HG03097 (cell line): Measurements from ENCODE around the gene AKAP13.
A peak's percentile ranks its signal among the peaks of the same experiment; 100 is the strongest.
"Not testable (repeated sequence)": the region's sequence is repeated elsewhere in the genome, so short reads cannot be mapped to it uniquely, and the experiment has no call there.

ENCODE experiments used
- ATAC-seq: cut with Tn5 transposase; IDR thresholded peaks from one replicate; pipeline ENCODE4 v1.9.1; 2021; ENCODE audit not compliant: unreplicated experiment, low FRiP score

AKAP13 gene

GRCh38 chr15:85380217-85380811, at the start of gene AKAP13:
Gene AKAP13, plus strand, starts transcription at chr15:85380603. Its CDS starts 105,118 bp downstream, at chr15:85485721.
- ATAC-seq = peak; percentile 72

GRCh38 chr15:85330901-85331588, 49.4 kb upstream of the AKAP13 start:
- ATAC-seq = peak; percentile 68

- no peak for ATAC-seq
Observed at GRCh38 chr15:85331655-85332285, 48.6 kb upstream of the AKAP13 start.

GRCh38 chr15:85333132-85333831, 47.1 kb upstream of the AKAP13 start:
- no peak for ATAC-seq

- no peak for ATAC-seq
Observed at GRCh38 chr15:85334241-85334640, 46.2 kb upstream of the AKAP13 start.

GRCh38 chr15:85335193-85335942, 45.0 kb upstream of the AKAP13 start:
- no peak for ATAC-seq

GRCh38 chr15:85336880-85337279, 43.5 kb upstream of the AKAP13 start:
- no peak for ATAC-seq

GRCh38 chr15:85337425-85338074, 42.9 kb upstream of the AKAP13 start:
- no peak for ATAC-seq

GRCh38 chr15:85340321-85340665, 40.1 kb upstream of the AKAP13 start:
- ATAC-seq = no peak

- no peak for ATAC-seq
Observed at GRCh38 chr15:85340852-85341251, 39.6 kb upstream of the AKAP13 start.

GRCh38 chr15:85342163-85342562, 38.2 kb upstream of the AKAP13 start:
- not testable (repeated sequence) for ATAC-seq

- ATAC-seq = not testable (repeated sequence)
Observed at GRCh38 chr15:85343443-85343842, 37.0 kb upstream of the AKAP13 start.

GRCh38 chr15:85344241-85344640, 36.2 kb upstream of the AKAP13 start:
- ATAC-seq = not testable (repeated sequence)

- not testable (repeated sequence) for ATAC-seq
Observed at GRCh38 chr15:85344653-85345114, 35.7 kb upstream of the AKAP13 start.

- not testable (repeated sequence) for ATAC-seq
Observed at GRCh38 chr15:85345196-85345918, 35.0 kb upstream of the AKAP13 start.

- ATAC-seq = not testable (repeated sequence)
Observed at GRCh38 chr15:85346462-85347084, 33.8 kb upstream of the AKAP13 start.

- not testable (repeated sequence) for ATAC-seq
Observed at GRCh38 chr15:85347264-85348047, 32.9 kb upstream of the AKAP13 start.
